Activated T-cell treated with anti-CD3 and anti-CD28 coated beads, Interleukin-2, amount 50 U/mL, for 4 hours (primary cell): ENCODE results near the gene FAM13A. TPM values are rescaled to one million over a fixed set of nuclear protein-coding genes. Genes with fewer than 3 reads are reported as not detected.
"Not testable (repeated sequence)": the region's sequence is repeated elsewhere in the genome, so short reads cannot be mapped to it uniquely, and the experiment has no call there.

Experiments
- ATAC-seq, 2 donors: fragments of 200-7000 bp; cut with Tn5 transposase; one replicate each; pipeline ENCODE4 v1.10.0; 2021
- DNase-seq: peaks from one replicate; pipeline ENCODE4 v3.0.0-alpha.2; 2020
- H3K27me3 Mint-ChIP-seq: one replicate; pipeline ENCODE4 v1.8.0; 2021; ENCODE audit warnings: low read depth, mixed read lengths
- H3K36me3 Mint-ChIP-seq: one replicate; pipeline ENCODE4 v1.8.0; 2022; ENCODE audit warnings: mixed read lengths; ENCODE audit not compliant: insufficient read depth
- H3K4me1 Mint-ChIP-seq: one replicate; pipeline ENCODE4 v1.8.0; 2021; ENCODE audit warnings: low read depth, mixed read lengths
- H3K4me3 Mint-ChIP-seq: one replicate; pipeline ENCODE4 v1.8.0; 2021; ENCODE audit warnings: mild to moderate bottlenecking, moderate library complexity, mixed read lengths
- H3K9me3 Mint-ChIP-seq: one replicate; pipeline ENCODE4 v1.8.0; 2021; ENCODE audit warnings: mixed read lengths
- total RNA-seq, 3 donors: library from RNA; stranded (reverse); gene quantifications; one replicate each; pipeline ENCODE4 v1.2.1, GENCODE V29; 2021

Gene FAM13A
- total RNA-seq, 3 donors from 2014 or later = 0.38 to 0.86 (median 0.63) TPM

DNA sequence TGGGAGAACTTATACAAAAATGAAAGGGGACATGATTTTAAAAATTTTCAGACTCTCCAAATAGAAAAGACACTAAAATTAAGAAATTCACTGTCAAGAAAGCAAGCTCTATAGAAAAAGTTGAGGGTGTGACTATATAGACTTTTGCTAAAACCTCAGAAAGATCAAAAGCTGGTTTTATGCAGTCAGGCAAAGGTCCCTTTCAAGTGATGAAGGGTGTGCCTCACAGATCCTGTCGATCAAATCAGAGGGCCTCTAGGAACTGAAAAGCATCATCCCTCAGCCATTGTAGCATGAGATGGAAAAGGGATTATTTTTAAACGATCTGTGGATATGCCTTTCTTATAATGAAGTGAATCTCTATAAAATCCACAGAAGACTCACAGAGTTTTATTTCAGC lies 116.5 kb downstream of the FAM13A start:
- Mint-ChIP-seq H3K4me1 (peaks cover 28% of the 10 kb centered on the region), H3K4me3 (no peak overlapping the region), H3K9me3 (no peaks in the 10 kb centered on the region), H3K27me3 (peaks cover 1% of the 10 kb centered on the region), H3K36me3 (no peaks in the 10 kb centered on the region)
- DNase-seq (no peak), ATAC-seq (no peak)

DNA sequence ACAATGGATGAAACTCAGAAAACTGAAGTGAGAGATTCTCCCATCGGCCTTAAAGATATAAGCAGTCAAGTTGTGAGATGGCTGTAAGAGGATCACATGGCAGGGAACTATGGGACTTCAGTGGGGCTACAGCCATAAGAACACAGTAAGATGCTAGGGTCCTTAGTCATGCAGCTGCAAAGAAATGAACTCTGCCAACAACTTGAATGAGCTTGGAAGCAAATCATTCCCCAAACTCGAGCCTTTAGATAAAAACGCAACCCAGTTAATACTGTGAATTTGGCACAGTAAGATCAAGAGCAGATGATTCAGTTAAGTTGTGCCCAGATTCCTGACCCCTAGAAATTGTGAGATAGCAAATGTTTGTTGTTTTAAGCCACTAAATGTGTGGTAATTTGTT lies 117.3 kb downstream of the FAM13A start:
- Mint-ChIP-seq H3K36me3 (no peaks in the 10 kb centered on the region), H3K4me1 (peaks cover 28% of the 10 kb centered on the region), H3K9me3 (no peaks in the 10 kb centered on the region), H3K27me3 (peaks cover 1% of the 10 kb centered on the region), H3K4me3 (no peak overlapping the region)
- ATAC-seq = no peak
- DNase-seq = no peak

DNA sequence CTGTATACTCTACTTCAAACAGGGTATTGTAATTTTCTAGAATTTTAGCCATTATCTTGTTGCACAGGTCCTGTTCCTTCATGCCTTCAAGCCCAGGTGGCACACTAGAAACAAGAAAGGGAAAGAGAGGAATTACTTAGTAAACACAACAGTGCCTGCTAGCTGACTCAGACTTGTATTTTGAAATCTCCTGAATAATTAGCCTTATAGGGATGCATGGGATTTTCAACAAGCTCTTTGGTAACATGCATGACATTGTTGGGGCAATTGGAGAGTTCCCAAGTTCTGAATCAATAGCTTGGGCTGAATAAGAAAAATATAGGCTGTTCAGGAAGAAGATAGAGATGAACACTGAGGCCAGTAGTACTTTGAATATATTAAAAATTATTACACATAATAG lies 118.8 kb downstream of the FAM13A start:
- no peak for DNase-seq
- no peak for ATAC-seq
- Mint-ChIP-seq H3K4me1 (peaks cover 33% of the 10 kb centered on the region), H3K9me3 (no peaks in the 10 kb centered on the region), H3K27me3 (peaks cover 1% of the 10 kb centered on the region), H3K4me3 (no peak overlapping the region), H3K36me3 (no peaks in the 10 kb centered on the region)

DNA sequence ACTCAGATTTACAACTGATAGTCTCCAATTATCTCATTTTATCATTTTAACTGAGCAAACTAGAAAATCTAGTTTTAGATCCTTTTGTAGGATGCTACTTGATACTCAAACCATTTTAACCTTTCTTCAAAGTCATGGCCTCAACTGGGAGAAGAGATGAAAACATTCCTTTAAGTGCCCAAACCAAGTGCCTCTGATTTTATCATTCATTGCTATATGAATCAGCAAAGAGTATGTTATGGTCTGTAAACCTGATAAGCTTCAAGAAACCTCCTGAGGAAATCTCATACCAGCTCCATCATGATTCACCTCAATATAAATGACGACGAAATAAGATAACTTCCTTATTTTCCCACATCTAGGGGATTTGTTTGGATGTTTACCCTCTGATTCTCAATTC lies 119.9 kb downstream of the FAM13A start:
- H3K4me3 Mint-ChIP-seq = no peak overlapping the region
- DNase-seq = no peak
- ATAC-seq = no peak
- H3K36me3 Mint-ChIP-seq = no peaks in the 10 kb centered on the region
- H3K27me3 Mint-ChIP-seq = peaks cover 1% of the 10 kb centered on the region
- no peaks in the 10 kb centered on the region for H3K9me3 Mint-ChIP-seq
- peaks cover 29% of the 10 kb centered on the region for H3K4me1 Mint-ChIP-seq

DNA sequence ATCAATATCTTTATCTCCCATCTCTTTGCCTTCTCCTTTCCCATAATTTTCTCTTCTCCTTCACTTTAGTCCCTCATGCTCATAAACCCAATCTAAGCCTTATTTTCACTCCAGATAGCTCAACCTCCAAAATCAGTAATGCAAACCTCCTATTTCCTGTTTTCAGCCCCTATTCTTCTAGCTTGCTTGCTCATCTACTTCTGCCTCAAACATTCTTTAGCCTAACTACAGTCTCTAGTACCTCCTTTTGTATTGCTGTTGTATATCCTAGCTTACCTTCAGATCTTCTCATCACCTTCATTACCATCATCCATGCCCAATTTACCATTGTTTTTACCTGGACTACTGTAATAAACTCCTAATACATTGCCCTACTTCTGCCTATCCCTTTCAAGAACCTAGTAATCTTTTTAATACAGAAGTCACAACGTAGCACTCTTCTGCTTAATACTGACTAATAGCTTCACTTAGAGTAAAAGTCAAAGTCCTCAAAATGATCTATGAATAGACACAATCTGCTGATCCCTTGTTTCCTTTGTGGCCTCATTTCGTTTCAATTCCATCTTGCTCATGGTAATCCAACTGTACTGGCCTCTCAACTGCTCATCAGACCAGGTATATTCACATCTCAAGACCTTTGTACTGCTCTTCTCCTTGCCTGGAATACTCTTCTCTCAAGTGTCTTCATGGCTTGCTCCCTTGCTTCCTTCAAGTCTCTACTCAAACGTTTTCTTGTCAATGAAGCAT lies 123.4 kb downstream of the FAM13A start:
- H3K9me3 Mint-ChIP-seq = no peaks in the 10 kb centered on the region
- peaks cover 13% of the 10 kb centered on the region for H3K4me1 Mint-ChIP-seq
- ATAC-seq (no peak), DNase-seq (no peak)
- H3K4me3 Mint-ChIP-seq = no peak overlapping the region
- H3K36me3 Mint-ChIP-seq = no peaks in the 10 kb centered on the region
- no peaks in the 10 kb centered on the region for H3K27me3 Mint-ChIP-seq

DNA sequence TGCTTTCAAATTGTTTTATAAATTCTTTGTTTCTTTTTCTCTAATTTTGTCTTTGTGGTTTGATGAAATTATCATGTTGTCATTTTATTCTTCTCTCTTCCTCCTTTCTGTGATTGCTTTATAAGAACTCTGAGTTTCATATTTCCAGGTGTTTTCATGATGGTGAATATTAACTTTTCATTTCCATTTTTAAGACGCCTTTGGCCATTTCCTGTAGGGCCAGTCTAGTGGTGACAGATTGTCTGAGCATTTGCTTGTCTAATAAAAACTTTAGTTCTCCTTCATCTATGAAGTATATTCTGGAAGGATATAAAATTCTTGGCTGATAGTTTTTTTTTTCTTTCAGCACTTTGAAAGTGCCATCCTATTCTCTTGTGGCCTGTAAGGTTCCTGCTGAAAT lies 128.1 kb downstream of the FAM13A start:
- no peak overlapping the region for H3K4me3 Mint-ChIP-seq

DNA sequence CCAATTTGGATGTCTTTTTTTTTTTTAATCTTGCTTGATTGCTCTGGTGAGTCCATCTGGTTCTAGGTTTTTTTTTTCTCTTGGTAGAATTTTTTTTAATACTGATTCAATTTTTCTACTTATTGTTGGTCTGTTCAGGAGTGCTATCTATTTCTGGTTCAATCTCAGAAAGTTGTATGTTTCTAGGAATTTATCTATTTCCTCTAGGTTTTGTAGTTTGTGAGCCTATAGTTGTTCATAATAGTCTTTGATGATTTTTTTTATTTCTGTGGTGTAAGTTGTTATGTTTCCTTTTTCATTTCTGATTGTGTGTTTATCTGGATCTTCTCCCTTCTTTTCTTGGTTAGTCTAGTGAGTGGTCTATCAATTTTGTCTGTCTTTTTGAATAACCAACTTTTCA lies 129.6 kb downstream of the FAM13A start:
- Mint-ChIP-seq H3K27me3 (no peaks in the 10 kb centered on the region), H3K4me3 (no peak overlapping the region), H3K36me3 (no peaks in the 10 kb centered on the region), H3K9me3 (no peaks in the 10 kb centered on the region), H3K4me1 (peaks cover 22% of the 10 kb centered on the region)
- DNase-seq = no peak
- no peak for ATAC-seq

More for the DNA sequence above, 128.1 kb downstream of the FAM13A start:
- H3K4me1 Mint-ChIP-seq = peaks cover 28% of the 10 kb centered on the region
- no peaks in the 10 kb centered on the region for H3K9me3 Mint-ChIP-seq
- no peaks in the 10 kb centered on the region for H3K36me3 Mint-ChIP-seq
- H3K27me3 Mint-ChIP-seq = no peaks in the 10 kb centered on the region
- ATAC-seq (no peak), DNase-seq (no peak)

DNA sequence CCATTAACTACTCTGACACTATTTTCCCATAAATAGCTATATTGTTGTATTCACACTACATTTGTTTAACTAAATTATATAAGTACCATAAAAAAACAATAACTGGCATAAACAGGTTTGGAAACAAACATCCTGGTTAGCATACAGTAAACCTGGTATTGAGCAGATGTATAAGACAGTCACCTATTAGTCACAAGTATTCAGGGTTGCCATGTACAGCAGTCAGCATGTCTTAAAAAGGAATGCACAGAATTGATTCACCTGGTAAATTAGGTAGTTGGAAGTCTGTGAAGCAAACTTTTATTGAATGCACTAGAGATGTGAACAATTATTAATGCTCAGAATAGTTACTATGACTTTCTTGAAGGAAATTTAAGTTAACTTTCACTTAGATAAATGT lies 137.9 kb downstream of the FAM13A start:
- H3K4me1 Mint-ChIP-seq = no peaks in the 10 kb centered on the region
- no peak overlapping the region for H3K4me3 Mint-ChIP-seq
- peaks cover 10% of the 10 kb centered on the region for H3K27me3 Mint-ChIP-seq
- H3K36me3 Mint-ChIP-seq = no peaks in the 10 kb centered on the region
- ATAC-seq (no peak), DNase-seq (no peak)
- peaks cover 3% of the 10 kb centered on the region for H3K9me3 Mint-ChIP-seq

DNA sequence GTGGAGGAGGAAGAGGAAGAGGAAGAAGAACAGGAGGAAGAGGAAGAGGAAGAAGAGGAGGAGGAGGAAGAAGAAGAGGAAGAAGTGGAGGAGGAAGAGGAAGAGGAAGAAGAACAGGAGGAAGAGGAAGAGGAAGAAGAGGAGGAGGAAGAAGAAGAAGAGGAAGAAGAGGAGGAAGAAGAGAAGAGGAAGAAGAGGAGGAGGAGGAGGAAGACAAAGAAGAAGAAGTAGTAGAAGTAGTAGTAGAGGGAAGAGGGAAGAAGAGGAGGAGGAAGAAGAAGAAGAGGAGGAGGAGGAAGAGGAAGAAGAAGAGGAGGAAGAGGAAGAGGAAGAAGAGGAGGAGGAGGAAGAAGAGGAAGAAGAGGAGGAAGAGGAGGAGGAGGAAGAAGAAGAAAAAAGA lies 143.8 kb downstream of the FAM13A start:
- not testable (repeated sequence) for DNase-seq

DNA sequence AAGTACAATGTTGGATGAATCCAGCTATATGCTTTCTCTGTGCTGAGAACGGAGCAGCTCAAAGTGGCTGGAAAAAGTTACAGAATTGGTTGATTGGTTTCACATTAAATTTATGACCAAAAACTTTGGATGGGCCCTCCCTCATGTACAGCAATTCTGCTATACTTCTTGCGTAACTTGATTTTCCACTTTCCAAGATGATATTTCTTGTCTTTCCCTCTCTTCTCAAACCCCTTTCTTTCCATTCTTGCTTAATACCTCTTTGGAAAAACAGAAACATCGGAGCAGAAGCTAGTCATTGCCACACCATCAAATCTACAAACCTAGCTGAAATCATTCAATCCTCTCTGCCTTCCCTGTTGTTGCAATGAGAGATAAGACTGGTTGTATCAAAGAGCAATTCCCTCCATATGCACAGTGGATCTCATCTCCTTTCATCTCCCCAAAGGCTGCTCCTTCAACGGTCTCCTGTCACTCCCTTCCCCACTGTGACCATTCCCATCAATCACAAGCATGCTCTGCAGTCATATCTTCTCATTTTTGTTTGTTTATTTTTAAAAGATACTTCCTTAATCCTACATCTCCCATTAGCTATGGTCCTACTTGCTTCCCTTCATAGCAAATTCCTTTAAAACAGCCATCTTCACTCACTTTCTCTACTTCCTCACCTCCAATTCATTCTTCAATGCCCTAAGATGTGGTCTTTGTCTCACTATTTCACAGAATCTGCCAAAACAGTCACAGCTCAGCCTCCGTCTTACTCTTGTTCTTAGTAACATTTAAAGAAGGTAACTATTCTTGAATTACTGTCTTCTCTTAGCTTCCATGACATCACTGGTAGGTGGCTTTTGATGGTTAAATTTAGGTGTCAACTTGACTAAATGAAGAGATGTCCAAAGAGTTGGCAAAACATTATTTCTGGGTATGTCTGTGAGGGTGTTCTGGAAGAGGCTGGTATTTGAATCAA lies 145.5 kb downstream of the FAM13A start:
- H3K4me1 Mint-ChIP-seq = no peaks in the 10 kb centered on the region
- H3K27me3 Mint-ChIP-seq = peaks cover 2% of the 10 kb centered on the region
- no peaks in the 10 kb centered on the region for H3K36me3 Mint-ChIP-seq
- ATAC-seq = peak in 1 of 2 donors; percentile 46
- no peaks in the 10 kb centered on the region for H3K9me3 Mint-ChIP-seq
- no peak overlapping the region for H3K4me3 Mint-ChIP-seq
- no peak for DNase-seq

More for the DNA sequence above, 143.8 kb downstream of the FAM13A start:
- ATAC-seq, H3K9me3 Mint-ChIP-seq, H3K4me3 Mint-ChIP-seq, H3K36me3 Mint-ChIP-seq, H3K27me3 Mint-ChIP-seq, H3K4me1 Mint-ChIP-seq: not testable (repeated sequence)

DNA sequence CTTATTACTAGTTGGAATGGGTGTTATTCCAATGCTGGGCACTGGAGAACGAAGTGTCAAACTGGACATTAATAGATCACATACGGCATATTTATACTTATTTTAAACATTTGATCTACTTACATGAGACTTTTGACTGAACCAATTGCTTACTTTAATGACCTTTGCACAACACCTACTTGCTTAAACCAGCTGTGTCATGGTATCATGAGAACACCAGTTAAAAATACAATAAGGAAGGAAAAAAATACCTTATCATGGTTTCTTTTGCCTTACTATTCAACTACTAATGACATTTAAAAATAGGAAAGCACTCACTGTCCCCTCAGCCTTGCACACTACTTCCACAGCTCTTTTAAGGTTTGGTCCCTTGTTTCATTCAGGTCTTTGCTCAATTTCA lies 146.9 kb downstream of the FAM13A start:
- Mint-ChIP-seq H3K9me3 (no peaks in the 10 kb centered on the region), H3K36me3 (no peaks in the 10 kb centered on the region), H3K4me3 (no peak overlapping the region), H3K4me1 (no peaks in the 10 kb centered on the region), H3K27me3 (no peaks in the 10 kb centered on the region)
- no peak for DNase-seq
- ATAC-seq = no peak

DNA sequence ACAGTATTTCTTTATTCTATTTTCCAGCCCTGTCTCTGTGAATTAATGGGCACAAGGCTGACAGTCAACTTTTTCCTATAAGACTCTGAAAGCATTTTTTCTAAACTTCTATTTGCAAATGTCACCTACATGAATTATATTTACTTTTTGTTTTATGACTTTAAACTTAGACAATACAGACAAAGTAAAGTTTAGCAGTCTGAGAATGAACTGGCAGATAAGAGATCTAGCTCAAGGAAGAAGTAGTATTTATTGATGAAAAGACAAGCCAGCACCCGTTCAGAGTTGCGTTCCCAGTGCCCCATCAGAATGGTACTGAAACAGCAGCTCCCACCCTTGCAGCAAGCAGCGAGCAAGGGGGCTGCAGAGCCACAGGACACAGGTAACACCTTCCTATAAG lies 148.5 kb downstream of the FAM13A start:
- Mint-ChIP-seq H3K4me3 (no peak overlapping the region), H3K9me3 (peaks cover 5% of the 10 kb centered on the region), H3K27me3 (no peaks in the 10 kb centered on the region), H3K4me1 (no peaks in the 10 kb centered on the region), H3K36me3 (no peaks in the 10 kb centered on the region)
- ATAC-seq (no peak), DNase-seq (no peak)

DNA sequence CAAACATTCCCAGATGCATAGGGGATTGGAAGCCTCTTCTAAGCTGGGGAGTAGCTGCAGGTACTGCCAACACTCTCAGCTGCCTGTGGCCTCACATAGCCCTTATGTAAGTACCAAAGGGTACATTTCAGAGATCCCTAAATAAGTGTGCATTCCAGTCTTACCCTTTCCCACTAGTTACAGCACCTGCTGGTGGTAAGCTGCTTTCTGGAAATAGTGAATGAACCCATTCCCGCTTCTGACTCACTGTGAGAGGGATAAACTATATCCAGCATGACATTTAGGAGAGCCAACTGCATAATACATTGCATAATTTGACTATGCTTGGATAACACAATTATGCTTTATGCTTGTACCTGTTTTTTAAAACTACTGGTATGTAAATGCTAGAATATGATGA lies 149.0 kb downstream of the FAM13A start:
- Mint-ChIP-seq H3K4me1 (no peaks in the 10 kb centered on the region), H3K27me3 (no peaks in the 10 kb centered on the region), H3K9me3 (peaks cover 5% of the 10 kb centered on the region), H3K4me3 (no peak overlapping the region), H3K36me3 (no peaks in the 10 kb centered on the region)
- DNase-seq (no peak), ATAC-seq (no peak)

DNA sequence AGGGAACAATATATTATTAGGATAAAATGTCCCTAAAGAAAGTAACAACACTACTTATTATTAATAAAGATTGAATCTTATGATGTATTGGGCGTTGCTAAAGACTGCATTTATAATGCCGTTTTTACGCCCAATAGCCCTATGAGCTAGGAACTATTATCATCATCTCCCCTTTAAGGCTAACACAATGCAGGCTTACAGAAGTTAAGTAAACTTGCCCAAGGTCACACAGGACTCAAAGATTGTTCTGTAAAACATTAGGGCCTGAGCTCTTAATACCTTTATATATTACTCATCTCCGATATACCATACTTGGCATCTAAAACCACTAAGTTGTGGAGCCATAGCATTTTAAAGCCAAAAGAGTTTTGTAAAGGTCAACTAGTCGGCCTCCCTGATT lies 149.5 kb downstream of the FAM13A start:
- no peaks in the 10 kb centered on the region for H3K36me3 Mint-ChIP-seq
- H3K9me3 Mint-ChIP-seq = peaks cover 5% of the 10 kb centered on the region
- H3K4me3 Mint-ChIP-seq = no peak overlapping the region
- no peaks in the 10 kb centered on the region for H3K27me3 Mint-ChIP-seq
- no peak for ATAC-seq
- H3K4me1 Mint-ChIP-seq = no peaks in the 10 kb centered on the region
- no peak for DNase-seq

DNA sequence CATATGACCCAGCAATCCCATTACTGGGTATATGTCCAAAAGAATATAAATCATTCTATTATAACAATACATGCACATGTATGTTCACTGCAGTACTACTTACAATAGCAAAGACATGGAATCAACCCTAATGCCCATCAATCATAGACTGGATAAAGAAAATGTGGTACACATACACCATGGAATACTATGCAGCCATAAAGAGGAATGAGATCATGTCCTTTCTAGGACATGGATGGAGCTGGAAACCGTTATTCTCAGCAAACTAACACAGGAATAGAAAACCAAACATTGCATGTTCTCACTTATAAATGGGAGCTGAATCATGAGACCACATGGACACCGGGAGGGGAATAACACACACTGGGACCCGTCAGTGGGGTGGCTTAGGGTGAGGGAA lies 152.7 kb downstream of the FAM13A start:
- not testable (repeated sequence) for DNase-seq, H3K36me3 Mint-ChIP-seq, H3K4me3 Mint-ChIP-seq, H3K4me1 Mint-ChIP-seq, ATAC-seq, H3K27me3 Mint-ChIP-seq
- H3K9me3 Mint-ChIP-seq = peaks cover 18% of the 10 kb centered on the region
